GM12875 (cell line): Measurements from ENCODE around the gene ST8SIA2.

Experiments
- H3K4me3 ChIP-seq: one replicate; pipeline ENCODE4 v1.5.1; 2011; ENCODE audit warnings: low read depth, low read length, control low read depth
- CTCF ChIP-seq: IDR thresholded peaks from 2 replicates; pipeline ENCODE4 v1.5.1; 2011; ENCODE audit warnings: low read depth, mild to moderate bottlenecking, control low read depth, inconsistent platforms, low read length, moderate library complexity, borderline replicate concordance; ENCODE audit not compliant: insufficient read depth

Gene ST8SIA2

GRCh38 chr15:92451225-92451825 is 57.6 kb downstream of the ST8SIA2 start:
- TF ChIP-seq CTCF, result no peak
- no peak overlapping the region for H3K4me3 ChIP-seq

GRCh38 chr15:92452143-92452542 is 58.5 kb downstream of the ST8SIA2 start:
- no peak for TF ChIP-seq CTCF
- H3K4me3 ChIP-seq, result no peak overlapping the region

- no peak for TF ChIP-seq CTCF
Measured at GRCh38 chr15:92453607-92454006, 59.9 kb downstream of the ST8SIA2 start.

GRCh38 chr15:92454555-92455105 is 60.9 kb downstream of the ST8SIA2 start:
- no peak for TF ChIP-seq CTCF

More at GRCh38 chr15:92453607-92454006, 59.9 kb downstream of the ST8SIA2 start:
- H3K4me3 ChIP-seq, result no peak overlapping the region

GRCh38 chr15:92455271-92455670 is 61.6 kb downstream of the ST8SIA2 start:
- no peak overlapping the region for H3K4me3 ChIP-seq
- no peak for TF ChIP-seq CTCF

More at GRCh38 chr15:92454555-92455105, 60.9 kb downstream of the ST8SIA2 start:
- no peak overlapping the region for H3K4me3 ChIP-seq

- no peak for TF ChIP-seq CTCF
- no peak overlapping the region for H3K4me3 ChIP-seq
Measured at GRCh38 chr15:92457471-92458041, 63.9 kb downstream of the ST8SIA2 start.

- no peak for TF ChIP-seq CTCF
- H3K4me3 ChIP-seq, result no peak overlapping the region
Measured at GRCh38 chr15:92460023-92460422, 66.3 kb downstream of the ST8SIA2 start.
